T-helper 1 cell treated with Interleukin-12 subunit alpha and Interleukin-12 subunit beta and Interleukin-4 antibody, amounts not matched to agents 30 ng/mL and 1 ng/mL, for 36 hours (primary cell): ENCODE results near the gene KMT2D. TPM values are rescaled to one million over a fixed set of nuclear protein-coding genes. Genes with fewer than 3 reads are reported as not detected.

Experiments used
- intact Hi-C: fragments of 100-400 bp; cut with micrococcal nuclease; formaldehyde crosslinking; loops from one replicate; pipeline ENCODE4 v1.15.1; 2024
- total RNA-seq: library from RNA; stranded (reverse); gene quantifications from 2 replicates; pipeline ENCODE4 v1.2.3, GENCODE V29; 2022

Gene KMT2D
- total RNA-seq, 1 donor from 2014 or later, result 123 TPM

- intact Hi-C loops, result no loop called here
Measured at GRCh38 chr12:49054524-49054923, 6.1 kb downstream of the KMT2D start.

GRCh38 chr12:49054096-49054495, 6.5 kb downstream of the KMT2D start:
- intact Hi-C loops, result no loop called here

GRCh38 chr12:49052451-49053208, 8.0 kb downstream of the KMT2D start:
- intact Hi-C loops, result no loop called here

- intact Hi-C loops, result no loop called here
Measured at GRCh38 chr12:49051777-49052438, 8.7 kb downstream of the KMT2D start.

- intact Hi-C loops, result no loop called here
Measured at GRCh38 chr12:49051373-49051764, 9.2 kb downstream of the KMT2D start.

- intact Hi-C loops, result no loop called here
Measured at GRCh38 chr12:49050507-49051372, 9.9 kb downstream of the KMT2D start.

- intact Hi-C loops, result no loop called here
Measured at GRCh38 chr12:49049566-49050224, 10.9 kb downstream of the KMT2D start.

GRCh38 chr12:49048953-49049352, 11.6 kb downstream of the KMT2D start:
- intact Hi-C loops, result no loop called here

GRCh38 chr12:49046129-49046895, 14.3 kb downstream of the KMT2D start:
- intact Hi-C loops, result no loop called here

GRCh38 chr12:49044660-49045059, 15.9 kb downstream of the KMT2D start:
- intact Hi-C loops, result no loop called here

- intact Hi-C loops, result no loop called here
Measured at GRCh38 chr12:49043856-49044258, 16.7 kb downstream of the KMT2D start.

GRCh38 chr12:49043241-49043640, 17.4 kb downstream of the KMT2D start:
- intact Hi-C loops, result no loop called here

GRCh38 chr12:49041881-49042484, 18.6 kb downstream of the KMT2D start:
- intact Hi-C loops, result no loop called here

- intact Hi-C loops, result no loop called here
Measured at GRCh38 chr12:49041036-49041880, 19.3 kb downstream of the KMT2D start.

GRCh38 chr12:49040364-49040855, 20.2 kb downstream of the KMT2D start:
- intact Hi-C loops, result no loop called here

- intact Hi-C loops, result no loop called here
Measured at GRCh38 chr12:49039421-49040363, 20.9 kb downstream of the KMT2D start.

GRCh38 chr12:49038291-49038955, 22.2 kb downstream of the KMT2D start:
- intact Hi-C loops, result no loop called here

- intact Hi-C loops, result no loop called here
Measured at GRCh38 chr12:49037947-49038237, 22.7 kb downstream of the KMT2D start.
